ENCODE results near the gene SURF2.
"Not testable (repeated sequence)": the region's sequence is repeated elsewhere in the genome, so short reads cannot be mapped to it uniquely, and the experiment has no call there.

Gene SURF2

GRCh38 chr9:133378408-133378962, 22.1 kb downstream of the SURF2 start:
- DNase-seq = no peak

GRCh38 chr9:133379153-133380086, 23.1 kb downstream of the SURF2 start:
- no peak for DNase-seq

GRCh38 chr9:133380734-133381133, 24.4 kb downstream of the SURF2 start:
- DNase-seq = no peak

GRCh38 chr9:133382507-133383141, 26.3 kb downstream of the SURF2 start:
- DNase-seq = no peak

- no peak for DNase-seq
Observed at GRCh38 chr9:133383438-133383837, 27.1 kb downstream of the SURF2 start.

- no peak for DNase-seq
Observed at GRCh38 chr9:133384736-133385321, 28.5 kb downstream of the SURF2 start.

- no peak for DNase-seq
Observed at GRCh38 chr9:133385452-133385851, 29.1 kb downstream of the SURF2 start.

GRCh38 chr9:133386338-133386737, 30.0 kb downstream of the SURF2 start:
- DNase-seq = no peak

- DNase-seq = no peak
Observed at GRCh38 chr9:133387680-133388079, 31.3 kb downstream of the SURF2 start.

GRCh38 chr9:133389025-133389557, 32.7 kb downstream of the SURF2 start:
- no peak for DNase-seq

- DNase-seq = no peak
Observed at GRCh38 chr9:133389562-133389961, 33.2 kb downstream of the SURF2 start.

- no peak for DNase-seq
Observed at GRCh38 chr9:133390713-133391112, 34.4 kb downstream of the SURF2 start.

GRCh38 chr9:133391449-133391848, 35.1 kb downstream of the SURF2 start:
- DNase-seq = not testable (repeated sequence)

- DNase-seq = not testable (repeated sequence)
Observed at GRCh38 chr9:133392308-133392707, 36.0 kb downstream of the SURF2 start.

GRCh38 chr9:133393399-133393798, 37.0 kb downstream of the SURF2 start:
- DNase-seq = no peak

- no peak for DNase-seq
Observed at GRCh38 chr9:133394687-133395271, 38.4 kb downstream of the SURF2 start.

GRCh38 chr9:133396952-133397351, 40.6 kb downstream of the SURF2 start:
- DNase-seq = no peak

GRCh38 chr9:133397370-133397769, 41.0 kb downstream of the SURF2 start:
- no peak for DNase-seq

- no peak for DNase-seq
Observed at GRCh38 chr9:133397895-133398294, 41.5 kb downstream of the SURF2 start.

- no peak for DNase-seq
Observed at GRCh38 chr9:133400292-133400691, 43.9 kb downstream of the SURF2 start.

- no peak for DNase-seq
Observed at GRCh38 chr9:133401588-133401987, 45.2 kb downstream of the SURF2 start.

GRCh38 chr9:133402689-133403088, 46.3 kb downstream of the SURF2 start:
- DNase-seq = no peak

Measured in stimulated activated CD4-positive, alpha-beta T cell treated with anti-CD3 and anti-CD28 coated beads, Interleukin-2, amount 100 ng/mL, for 24 hours (primary cell).